Activated T-helper 17 cell treated with anti-CD3 and anti-CD28 coated beads, Interleukin-2, amount 50 U/mL, for 72 hours (primary cell): ENCODE measurements around the gene HOXB1. TPM values are rescaled to one million over a fixed set of nuclear protein-coding genes. Genes with fewer than 3 reads are reported as not detected.

Experiments used
- ATAC-seq: fragments of 150-1000 bp; cut with Tn5 transposase; replicated peaks from 2 replicates; pipeline ENCODE4 v1.10.0; 2021; ENCODE audit warnings: mild to moderate bottlenecking, moderate library complexity
- H3K27ac Mint-ChIP-seq: one replicate; pipeline ENCODE4 v1.8.0; 2022; ENCODE audit warnings: mixed read lengths
- H3K27me3 Mint-ChIP-seq: one replicate; pipeline ENCODE4 v1.8.0; 2022; ENCODE audit warnings: mixed read lengths
- H3K36me3 Mint-ChIP-seq: one replicate; pipeline ENCODE4 v1.8.0; 2022; ENCODE audit warnings: low read depth, mild to moderate bottlenecking, mixed read lengths
- H3K4me1 Mint-ChIP-seq: one replicate; pipeline ENCODE4 v1.8.0; 2022; ENCODE audit warnings: mixed read lengths
- H3K4me3 Mint-ChIP-seq: one replicate; pipeline ENCODE4 v1.8.0; 2022; ENCODE audit warnings: mild to moderate bottlenecking, mixed read lengths
- H3K9me3 Mint-ChIP-seq: one replicate; pipeline ENCODE4 v1.8.0; 2022; ENCODE audit warnings: mixed read lengths
- total RNA-seq, 2 donors: library from RNA; stranded (reverse); gene quantifications; one replicate each; pipeline ENCODE4 v1.2.3, GENCODE V29; 2022

HOXB1 gene
- total RNA-seq, 2 donors from 2014 or later, result not detected

DNA sequence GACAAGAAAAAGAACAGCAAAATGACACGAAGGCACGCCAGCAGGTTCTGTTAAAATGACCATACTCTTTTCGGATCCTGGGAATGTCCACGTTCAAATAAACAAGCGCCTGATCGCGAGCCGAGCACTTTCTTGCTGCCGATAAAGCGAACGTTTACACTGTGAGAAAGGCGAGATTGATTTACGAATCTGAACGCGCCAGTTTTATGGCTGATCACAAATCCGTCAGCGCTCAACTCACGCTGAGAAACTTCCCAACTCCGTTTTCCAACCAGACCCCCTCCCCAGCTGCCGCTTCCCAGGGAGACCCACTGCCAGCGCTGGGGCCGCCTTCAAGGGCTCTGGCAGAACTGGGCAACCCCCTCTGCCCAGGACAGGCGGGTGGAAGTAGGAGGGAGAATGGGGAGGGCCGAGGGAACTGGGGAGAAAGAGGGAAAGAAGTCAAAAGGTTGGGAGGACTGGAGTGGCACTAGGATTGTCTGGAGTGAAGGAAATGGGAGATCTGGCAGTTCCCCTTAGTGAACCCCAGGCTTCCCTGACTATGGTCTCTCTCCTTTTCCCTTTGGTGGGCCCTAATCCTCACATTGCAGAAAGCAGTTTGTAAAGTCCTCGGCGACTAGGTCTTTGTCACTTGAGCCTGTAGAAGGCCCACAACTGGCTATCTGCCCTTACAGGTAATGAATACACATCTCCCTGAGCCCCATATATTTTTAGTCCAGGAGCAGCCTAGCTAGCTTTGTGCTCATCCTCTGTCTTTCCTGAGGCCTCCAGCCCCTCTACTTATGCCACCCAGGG lies 40.4 kb upstream of the HOXB1 start:
- no peak overlapping the region for H3K27ac Mint-ChIP-seq
- no peak overlapping the region for H3K4me3 Mint-ChIP-seq
- no peaks in the 10 kb centered on the region for H3K9me3 Mint-ChIP-seq

DNA sequence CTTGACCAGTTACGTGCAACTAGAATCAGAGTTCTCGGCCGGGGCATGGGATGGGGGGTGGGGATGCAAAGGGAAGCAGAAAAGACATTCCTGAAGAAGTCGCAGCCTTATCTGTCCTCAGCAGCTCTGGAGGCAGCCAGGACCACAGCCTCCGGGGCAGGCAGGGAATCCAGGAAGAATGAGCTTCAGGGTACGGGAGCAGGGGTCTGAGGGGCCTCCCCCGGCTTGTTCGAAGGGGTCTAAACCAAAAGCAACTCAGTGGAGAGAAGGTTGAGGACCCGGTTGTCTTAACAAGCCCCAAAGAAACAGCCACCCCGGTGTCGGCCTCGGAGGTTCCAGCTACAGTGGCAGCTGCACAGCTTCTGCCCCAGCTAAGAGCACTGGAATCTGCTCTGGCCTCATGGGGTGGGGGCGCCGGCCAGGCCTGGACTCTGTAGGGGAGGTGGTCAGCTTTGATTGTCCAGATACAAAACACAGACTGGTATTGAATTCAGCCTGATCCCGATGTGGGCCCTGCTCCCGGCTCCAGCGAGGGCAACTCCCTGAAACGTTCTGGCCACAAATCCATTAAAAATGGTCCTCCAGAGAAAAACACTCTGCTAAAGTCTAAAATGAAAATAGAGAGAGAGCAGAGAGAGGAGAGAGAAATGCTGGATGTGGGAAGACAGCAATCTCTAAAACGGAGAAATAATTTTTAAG lies 39.7 kb upstream of the HOXB1 start:
- no peaks in the 10 kb centered on the region for H3K9me3 Mint-ChIP-seq
- H3K27me3 Mint-ChIP-seq, result peaks cover 7% of the 10 kb centered on the region
- H3K4me1 Mint-ChIP-seq, result no peaks in the 10 kb centered on the region
- H3K4me3 Mint-ChIP-seq, result no peak overlapping the region
- H3K27ac Mint-ChIP-seq, result no peak overlapping the region
- no peak for ATAC-seq
- H3K36me3 Mint-ChIP-seq, result no peaks in the 10 kb centered on the region

More for the DNA sequence above, 40.4 kb upstream of the HOXB1 start:
- Mint-ChIP-seq H3K36me3 (no peaks in the 10 kb centered on the region), H3K27me3 (peaks cover 7% of the 10 kb centered on the region), H3K4me1 (no peaks in the 10 kb centered on the region)
- ATAC-seq, result no peak

DNA sequence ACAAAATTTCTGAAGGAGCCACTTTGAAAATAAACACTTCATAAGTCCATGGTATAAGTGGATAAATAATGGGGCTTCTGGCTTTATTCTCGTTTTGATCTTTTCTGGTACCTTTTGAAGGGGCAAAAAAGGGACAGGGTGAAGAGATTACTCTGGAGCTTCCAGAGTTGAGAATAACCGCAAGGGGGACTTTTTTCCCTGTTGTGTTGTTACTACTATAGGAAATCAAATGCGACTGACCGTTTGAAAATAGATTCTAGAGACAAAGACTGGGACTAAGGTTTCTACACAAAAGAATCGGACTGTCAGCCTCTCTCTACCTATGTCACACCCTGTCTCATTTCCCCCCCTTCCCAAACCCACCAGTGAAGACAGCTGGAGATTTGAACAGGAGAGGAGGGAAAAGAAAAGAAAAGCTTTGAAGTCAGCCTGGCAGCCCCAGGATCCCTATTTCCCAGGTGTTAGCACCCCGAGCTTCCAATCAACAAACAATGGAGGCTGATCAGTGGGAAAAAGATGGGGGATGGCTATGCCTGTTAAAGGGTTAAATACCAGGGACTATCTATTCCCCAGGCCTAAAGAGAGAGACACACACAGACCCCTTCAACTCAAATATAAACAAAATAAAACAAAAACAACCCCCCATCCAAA lies 39.0 kb upstream of the HOXB1 start:
- H3K27me3 Mint-ChIP-seq, result peaks cover 7% of the 10 kb centered on the region
- H3K27ac Mint-ChIP-seq, result no peak overlapping the region
- no peak overlapping the region for H3K4me3 Mint-ChIP-seq
- no peaks in the 10 kb centered on the region for H3K36me3 Mint-ChIP-seq
- ATAC-seq, result no peak
- no peaks in the 10 kb centered on the region for H3K9me3 Mint-ChIP-seq
- H3K4me1 Mint-ChIP-seq, result no peaks in the 10 kb centered on the region

DNA sequence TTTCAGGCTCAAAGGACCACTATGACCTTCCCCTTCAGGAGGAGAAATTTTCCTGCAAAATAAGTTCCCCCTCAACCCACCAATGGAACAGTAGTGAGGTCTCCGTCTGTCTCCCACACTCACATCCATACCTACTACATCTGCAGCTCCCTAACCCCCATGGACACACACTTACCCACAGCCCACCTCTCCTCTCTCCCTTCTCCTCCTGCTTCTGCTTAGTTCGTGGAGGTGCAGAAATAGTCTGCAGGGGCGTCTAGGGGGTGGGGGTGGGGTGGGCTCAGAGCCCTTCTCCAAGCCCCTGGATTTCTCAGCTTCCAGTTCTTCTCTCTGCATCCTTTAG lies 38.4 kb upstream of the HOXB1 start:
- Mint-ChIP-seq H3K9me3 (no peaks in the 10 kb centered on the region), H3K4me3 (no peak overlapping the region), H3K27me3 (peaks cover 7% of the 10 kb centered on the region), H3K36me3 (no peaks in the 10 kb centered on the region), H3K4me1 (no peaks in the 10 kb centered on the region), H3K27ac (no peak overlapping the region)
- ATAC-seq, result no peak

DNA sequence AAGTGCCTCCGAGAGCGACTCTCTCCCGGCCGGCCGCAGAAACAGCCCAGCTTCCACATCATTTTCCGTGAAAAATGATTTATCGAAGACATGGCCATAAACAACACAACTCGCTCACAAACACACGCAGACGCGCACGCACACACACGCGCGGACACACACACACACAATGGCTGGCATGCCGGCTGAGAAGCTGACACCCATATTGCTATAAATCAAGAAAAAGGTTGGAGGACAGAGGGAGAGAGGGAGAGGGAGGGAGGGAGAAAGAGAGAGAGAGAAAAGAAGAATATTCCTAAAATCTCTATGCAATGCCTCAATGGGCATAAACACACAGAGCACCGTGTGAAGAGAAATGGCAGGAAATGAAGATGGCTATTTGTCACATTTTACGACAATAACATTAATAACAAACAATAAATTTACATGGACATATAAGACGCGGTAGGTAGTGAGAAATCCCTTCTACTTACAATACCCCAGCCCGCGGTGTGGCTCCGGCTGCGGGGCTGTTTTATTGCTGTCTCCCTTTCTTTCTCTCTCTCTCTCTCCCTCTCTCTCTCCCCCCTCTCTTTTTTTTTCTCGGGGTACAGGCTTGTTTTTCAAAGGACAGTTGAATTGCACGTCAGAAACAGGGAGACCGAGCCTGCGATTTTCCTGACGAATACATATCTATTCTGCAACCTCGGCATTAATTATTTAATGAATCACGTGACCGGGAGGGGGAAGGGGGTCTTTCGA lies 37.9 kb upstream of the HOXB1 start:
- Mint-ChIP-seq H3K27me3 (peaks cover 7% of the 10 kb centered on the region), H3K36me3 (no peaks in the 10 kb centered on the region), H3K27ac (no peak overlapping the region), H3K9me3 (no peaks in the 10 kb centered on the region), H3K4me1 (no peaks in the 10 kb centered on the region), H3K4me3 (no peak overlapping the region)
- ATAC-seq, result no peak

DNA sequence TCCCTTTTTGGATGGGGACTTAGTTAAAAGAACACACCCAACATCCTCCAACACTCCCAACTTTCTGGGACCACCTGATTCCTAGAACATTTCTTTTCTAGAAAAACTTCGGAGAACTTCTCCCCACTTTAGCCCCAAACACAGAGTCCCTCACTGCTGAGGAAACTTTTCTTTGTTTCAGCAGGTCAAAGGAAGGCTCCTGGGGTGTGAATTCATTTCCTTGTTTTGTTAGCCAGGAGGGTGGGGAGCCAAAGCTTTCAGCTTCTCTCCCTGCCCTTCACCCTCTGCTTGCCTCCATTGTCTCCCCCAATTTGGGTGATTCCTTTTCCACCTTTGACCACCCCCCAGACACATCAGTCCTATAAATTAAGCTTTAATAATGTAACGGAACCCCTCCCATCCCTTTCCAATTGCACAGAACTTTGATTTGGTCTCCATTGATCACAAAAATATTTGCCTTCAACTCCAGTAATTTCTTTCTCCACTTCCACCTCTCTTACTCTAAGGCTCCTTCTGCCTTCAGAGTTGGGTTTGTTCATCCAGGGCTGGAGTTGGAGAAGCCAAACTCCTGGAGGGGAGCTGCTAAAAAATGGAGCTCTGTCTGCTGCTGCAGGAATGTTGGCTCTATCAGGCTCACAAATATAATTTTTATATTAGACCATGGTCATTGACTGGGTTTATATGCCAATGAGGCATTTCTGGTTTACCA lies 37.0 kb upstream of the HOXB1 start:
- H3K9me3 Mint-ChIP-seq, result no peaks in the 10 kb centered on the region
- no peaks in the 10 kb centered on the region for H3K36me3 Mint-ChIP-seq
- H3K27me3 Mint-ChIP-seq, result peaks cover 7% of the 10 kb centered on the region
- H3K27ac Mint-ChIP-seq, result no peak overlapping the region
- no peak for ATAC-seq
- no peaks in the 10 kb centered on the region for H3K4me1 Mint-ChIP-seq
- H3K4me3 Mint-ChIP-seq, result no peak overlapping the region

DNA sequence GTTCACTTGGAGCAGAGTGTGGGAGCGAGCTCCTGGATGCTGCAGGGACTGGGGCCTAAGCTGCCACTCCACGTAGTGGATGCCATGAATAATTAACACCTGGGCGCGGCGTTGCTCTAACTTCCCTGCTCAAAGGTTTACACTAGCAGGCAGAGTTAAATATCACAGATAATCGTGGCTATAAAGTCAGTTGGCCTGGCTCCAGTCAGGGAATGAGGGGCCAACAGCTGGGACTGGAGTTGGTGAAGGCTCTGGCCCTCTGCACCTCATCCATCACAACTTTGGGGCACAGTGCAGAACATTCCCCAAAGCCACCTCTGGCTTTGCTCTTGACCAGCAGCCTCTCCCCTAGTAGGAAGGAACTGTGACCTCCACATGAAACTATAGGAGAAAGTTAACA lies 36.4 kb upstream of the HOXB1 start:
- Mint-ChIP-seq H3K27ac (no peak overlapping the region), H3K27me3 (peaks cover 7% of the 10 kb centered on the region), H3K9me3 (no peaks in the 10 kb centered on the region), H3K4me1 (no peaks in the 10 kb centered on the region), H3K36me3 (no peaks in the 10 kb centered on the region), H3K4me3 (no peak overlapping the region)
- ATAC-seq, result no peak

DNA sequence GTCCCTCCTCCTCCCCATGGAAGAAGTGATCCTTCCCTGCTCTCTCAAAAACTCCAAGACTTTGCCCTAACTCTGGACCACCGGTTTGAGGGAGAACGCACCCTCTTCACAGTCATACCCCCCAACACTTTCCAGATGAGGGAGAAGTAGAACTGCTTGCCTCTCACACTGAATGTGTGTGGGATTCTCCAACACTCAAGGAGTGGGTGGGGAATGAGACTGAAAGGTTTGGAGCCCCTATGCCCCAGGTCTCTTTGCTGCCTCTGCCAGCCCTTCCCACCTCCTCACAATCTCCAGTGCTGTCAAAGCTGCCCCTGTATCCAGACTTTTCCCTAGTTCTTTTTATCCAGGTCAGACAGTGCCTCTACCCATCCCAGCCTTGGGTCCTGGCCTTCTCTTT lies 35.9 kb upstream of the HOXB1 start:
- no peak for ATAC-seq
- no peak overlapping the region for H3K27ac Mint-ChIP-seq
- H3K4me1 Mint-ChIP-seq, result no peaks in the 10 kb centered on the region
- H3K9me3 Mint-ChIP-seq, result no peaks in the 10 kb centered on the region
- no peaks in the 10 kb centered on the region for H3K36me3 Mint-ChIP-seq
- peaks cover 7% of the 10 kb centered on the region for H3K27me3 Mint-ChIP-seq
- H3K4me3 Mint-ChIP-seq, result no peak overlapping the region

DNA sequence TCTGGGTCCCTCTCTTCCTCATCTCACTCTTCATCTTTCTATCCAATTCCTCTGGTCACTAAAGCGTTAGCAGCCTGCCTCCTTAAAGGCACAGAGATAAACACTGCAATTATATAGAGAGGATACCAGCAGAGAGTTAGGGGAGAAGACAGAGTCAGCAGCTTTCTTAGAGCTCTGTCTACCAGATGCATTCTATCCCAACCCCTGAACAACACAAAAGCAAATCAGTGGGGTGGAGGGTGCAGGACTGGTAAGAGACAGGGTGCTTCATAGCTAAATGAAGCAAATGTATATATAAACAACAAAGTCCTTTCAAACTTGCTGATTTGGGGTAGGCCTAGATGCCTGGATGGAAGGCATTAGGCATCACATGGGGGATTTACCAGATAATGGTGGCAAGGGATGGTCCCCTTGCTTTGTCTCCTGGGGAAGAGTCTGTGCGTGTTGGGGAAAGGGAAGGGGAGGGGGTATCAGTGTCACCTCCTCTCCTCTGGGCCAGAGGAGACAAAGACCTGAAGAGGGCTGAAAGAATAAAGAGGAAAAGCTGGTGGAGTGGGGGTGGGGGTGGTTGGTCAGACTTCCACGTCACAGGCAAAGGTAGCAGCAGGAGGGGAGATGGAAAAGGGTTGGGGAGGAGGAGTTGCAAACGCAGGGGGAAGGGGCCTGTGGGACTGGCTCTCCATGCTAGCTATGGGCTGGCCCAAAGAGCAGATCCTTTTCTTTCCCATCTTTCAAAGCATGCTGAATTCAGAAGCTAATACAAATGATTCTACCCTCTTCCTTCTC lies 35.3 kb upstream of the HOXB1 start:
- no peaks in the 10 kb centered on the region for H3K4me1 Mint-ChIP-seq
- no peak for ATAC-seq
- H3K9me3 Mint-ChIP-seq, result no peaks in the 10 kb centered on the region
- H3K36me3 Mint-ChIP-seq, result no peaks in the 10 kb centered on the region
- H3K4me3 Mint-ChIP-seq, result no peak overlapping the region
- no peak overlapping the region for H3K27ac Mint-ChIP-seq
- peaks cover 7% of the 10 kb centered on the region for H3K27me3 Mint-ChIP-seq

DNA sequence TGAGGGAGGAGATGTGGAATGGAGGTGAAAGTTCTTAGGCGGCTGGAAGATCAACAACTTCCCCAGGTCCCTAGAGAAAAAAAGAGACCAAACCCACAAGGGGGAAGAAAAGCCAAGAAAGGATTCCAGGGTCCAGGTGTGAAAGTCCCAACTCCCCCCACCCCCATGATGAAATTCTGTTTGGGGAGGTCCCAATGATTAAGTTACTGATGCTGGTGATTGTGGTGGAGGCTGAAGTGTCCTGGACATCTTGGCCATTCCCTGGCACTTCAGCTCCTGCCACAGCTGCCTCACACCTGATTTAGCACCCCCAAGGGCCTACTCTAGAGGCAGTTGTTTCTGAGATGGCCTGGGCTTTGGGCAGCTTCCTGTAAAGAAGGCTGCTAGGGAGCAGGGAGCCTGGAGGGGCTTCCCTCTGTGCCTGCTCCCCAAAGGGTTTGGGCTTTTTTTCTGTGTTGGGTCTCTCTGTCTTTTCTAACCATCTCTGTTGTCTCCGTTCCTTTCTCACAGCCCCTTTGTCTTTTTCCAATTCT lies 34.3 kb upstream of the HOXB1 start:
- ATAC-seq, result no peak
- Mint-ChIP-seq H3K4me3 (no peak overlapping the region), H3K27me3 (peaks cover 7% of the 10 kb centered on the region), H3K9me3 (no peaks in the 10 kb centered on the region), H3K4me1 (no peaks in the 10 kb centered on the region), H3K27ac (no peak overlapping the region), H3K36me3 (no peaks in the 10 kb centered on the region)

DNA sequence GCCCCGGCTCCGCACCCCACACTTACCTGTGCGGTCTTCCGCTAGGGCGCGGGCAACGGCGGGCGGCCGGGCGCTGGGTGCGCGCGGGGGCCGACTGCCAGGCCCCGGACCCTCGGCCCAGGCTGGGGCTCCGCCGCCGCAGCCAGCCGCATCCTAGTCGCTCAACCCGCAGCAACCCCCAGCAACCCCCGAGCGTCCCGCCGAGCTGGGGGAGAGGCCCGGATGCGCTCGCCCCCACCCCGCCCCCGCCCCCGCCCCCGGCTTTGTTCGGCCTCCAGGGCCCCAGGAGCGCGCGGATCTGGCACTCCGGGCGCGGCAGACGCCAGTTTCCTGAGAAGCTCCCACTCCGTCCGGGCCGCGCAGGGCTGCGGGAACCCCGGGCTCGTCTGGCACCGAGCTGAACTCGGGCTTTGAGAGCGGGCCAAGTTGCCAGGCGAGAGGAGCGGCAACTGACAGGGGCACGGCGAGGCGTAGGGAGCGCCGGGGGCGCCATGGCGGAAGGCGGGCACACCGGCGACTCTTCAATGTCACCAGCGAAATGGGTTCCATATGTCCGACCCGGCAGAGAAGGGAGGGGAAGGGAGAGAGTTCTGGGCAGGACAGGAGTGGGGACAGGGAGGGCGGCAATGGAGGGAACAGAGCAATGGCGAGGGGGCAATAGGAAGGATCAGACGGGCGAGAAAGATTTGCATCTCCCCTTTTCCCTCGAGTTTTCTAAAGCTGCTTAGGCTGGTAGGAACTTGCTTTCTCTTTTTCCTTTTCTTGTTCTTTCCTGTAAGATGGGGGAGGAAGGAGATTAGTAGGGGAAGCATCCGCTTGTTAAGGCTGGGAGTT lies 33.6 kb upstream of the HOXB1 start:
- H3K4me1 Mint-ChIP-seq, result no peaks in the 10 kb centered on the region
- H3K4me3 Mint-ChIP-seq, result no peak overlapping the region

DNA sequence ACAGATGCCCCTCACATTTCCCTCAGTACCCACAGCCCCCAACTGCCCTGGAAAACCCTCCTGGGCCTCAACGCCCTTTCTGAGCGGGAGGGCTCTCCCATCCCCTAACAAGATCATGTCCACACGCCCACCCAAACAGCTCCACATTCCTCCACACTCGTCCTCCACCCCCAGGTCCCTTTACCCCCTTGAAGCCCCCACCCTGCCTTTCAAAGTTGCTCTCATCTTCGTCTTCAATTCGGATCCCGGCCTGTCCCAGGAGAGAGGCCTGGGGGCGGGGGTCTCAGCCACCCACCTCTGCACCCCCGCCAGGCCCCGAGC lies 33.0 kb upstream of the HOXB1 start:
- H3K4me3 Mint-ChIP-seq, result no peak overlapping the region
- no peaks in the 10 kb centered on the region for H3K4me1 Mint-ChIP-seq
- ATAC-seq, result no peak

More for the DNA sequence above, 33.6 kb upstream of the HOXB1 start:
- H3K9me3 Mint-ChIP-seq, result no peaks in the 10 kb centered on the region
- H3K27me3 Mint-ChIP-seq, result peaks cover 5% of the 10 kb centered on the region
- H3K27ac Mint-ChIP-seq, result no peak overlapping the region
- no peak for ATAC-seq
- no peaks in the 10 kb centered on the region for H3K36me3 Mint-ChIP-seq

DNA sequence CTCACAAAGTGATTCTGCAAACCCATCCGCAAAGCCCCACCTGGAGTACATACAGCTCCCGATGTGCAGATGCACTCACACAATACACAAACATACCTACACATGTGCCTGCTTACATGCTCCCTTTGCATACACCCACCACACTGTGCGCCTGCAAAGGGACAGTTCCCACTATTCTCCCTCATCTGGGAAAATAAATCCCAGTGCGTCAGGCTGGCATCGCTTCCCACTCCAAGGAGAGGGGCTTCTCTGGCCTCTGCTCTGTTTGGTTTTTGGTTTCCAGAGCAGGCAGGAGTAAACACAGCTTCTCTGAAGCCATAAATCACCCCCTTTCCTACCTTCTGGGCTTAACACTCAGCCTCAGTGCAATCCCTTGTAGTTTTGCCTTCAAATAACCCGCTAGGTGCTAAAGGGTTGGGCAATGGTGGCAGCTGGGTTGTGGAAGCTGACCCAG lies 32.6 kb upstream of the HOXB1 start:
- H3K36me3 Mint-ChIP-seq, result no peaks in the 10 kb centered on the region
- no peak overlapping the region for H3K27ac Mint-ChIP-seq
- ATAC-seq, result no peak
- H3K4me1 Mint-ChIP-seq, result no peaks in the 10 kb centered on the region
- H3K9me3 Mint-ChIP-seq, result no peaks in the 10 kb centered on the region
- H3K27me3 Mint-ChIP-seq, result peaks cover 4% of the 10 kb centered on the region
- no peak overlapping the region for H3K4me3 Mint-ChIP-seq

More for the DNA sequence above, 33.0 kb upstream of the HOXB1 start:
- Mint-ChIP-seq H3K9me3 (no peaks in the 10 kb centered on the region), H3K27ac (no peak overlapping the region), H3K36me3 (no peaks in the 10 kb centered on the region), H3K27me3 (no peaks in the 10 kb centered on the region)
